NT2/D1 (cell line): ENCODE results near the gene MAP2K3.
"Not testable (repeated sequence)": the region's sequence is repeated elsewhere in the genome, so short reads cannot be mapped to it uniquely, and the experiment has no call there.

Source experiments
- SUZ12 ChIP-seq: IDR thresholded peaks from 2 replicates; pipeline ENCODE4 v1.6.1; 2011; ENCODE audit not compliant: insufficient read length, insufficient read depth; ENCODE audit errors: extremely low read depth
- YY1 ChIP-seq: IDR thresholded peaks from 2 replicates; pipeline ENCODE4 v1.6.1; 2011; ENCODE audit not compliant: insufficient read length, insufficient read depth
- ZNF274 ChIP-seq: IDR thresholded peaks from 2 replicates; pipeline ENCODE4 v1.6.1; 2011; ENCODE audit warnings: mild to moderate bottlenecking, low read depth, low read length

- TF ChIP-seq ZNF274, YY1, SUZ12: not testable (repeated sequence)
These were observed 57.5 kb downstream of the MAP2K3 start for GRCh38 chr17:21341925-21342540.
